ENCODE measurements around the gene ANO1. TPM values are rescaled to one million over a fixed set of nuclear protein-coding genes. Genes with fewer than 3 reads are reported as not detected.

ANO1 gene
- total RNA-seq, 4 donors from 2014 or later, result 6.8 to 72.6 (median 36.2) TPM

DNA sequence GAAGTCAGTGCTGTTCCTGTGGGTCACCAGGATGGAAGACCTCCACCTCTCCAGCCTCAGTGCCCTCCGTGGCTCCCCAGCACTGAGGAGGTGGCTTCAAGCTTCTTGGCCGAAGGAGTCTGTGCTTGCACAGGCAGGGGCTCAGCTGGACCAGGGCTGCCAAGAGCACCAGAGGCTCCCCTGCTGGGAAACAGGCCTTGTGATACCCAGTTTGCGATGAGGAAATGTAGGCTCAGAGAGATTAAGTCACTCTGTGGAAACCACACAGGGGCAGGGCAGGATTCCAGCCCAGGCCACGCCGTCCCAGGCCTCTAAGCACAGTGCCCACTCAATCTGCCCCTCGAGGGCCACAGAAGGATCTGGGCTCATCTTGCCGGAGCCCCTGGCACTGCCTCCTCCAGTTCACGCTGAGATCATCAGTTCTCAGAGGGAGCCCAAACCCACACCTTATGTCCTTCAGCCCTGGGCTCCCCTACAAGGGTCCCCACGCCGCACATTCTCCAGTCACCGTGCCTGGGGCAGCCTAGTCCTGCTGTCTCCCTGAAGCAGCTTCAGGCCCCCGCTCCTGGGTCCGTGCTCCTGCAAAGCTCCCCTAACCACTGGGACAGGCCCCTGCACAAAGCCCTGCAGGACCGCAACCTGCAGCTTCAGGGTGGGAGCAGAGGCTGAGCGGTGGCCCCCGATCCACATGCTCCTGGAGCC lies 21.6 kb downstream of the ANO1 start:
- no peak for DNase-seq
- intact Hi-C loops (cut with DNase I; ENCODE audit: low total_unique reads), result no loop called here
- Histone ChIP-seq H3K4me1 (peaks cover 0 to 26% of the 10 kb centered on the region in 2 donors), H3K9me3 (no peaks in the 10 kb centered on the region), H3K36me3 (no peaks in the 10 kb centered on the region), H3K4me3 (no peak overlapping the region), H3K27ac (peak overlapping the region in 1 of 2 donors; percentile 48), H3K27me3 (no peaks in the 10 kb centered on the region)
- TF ChIP-seq, protein P1, sequence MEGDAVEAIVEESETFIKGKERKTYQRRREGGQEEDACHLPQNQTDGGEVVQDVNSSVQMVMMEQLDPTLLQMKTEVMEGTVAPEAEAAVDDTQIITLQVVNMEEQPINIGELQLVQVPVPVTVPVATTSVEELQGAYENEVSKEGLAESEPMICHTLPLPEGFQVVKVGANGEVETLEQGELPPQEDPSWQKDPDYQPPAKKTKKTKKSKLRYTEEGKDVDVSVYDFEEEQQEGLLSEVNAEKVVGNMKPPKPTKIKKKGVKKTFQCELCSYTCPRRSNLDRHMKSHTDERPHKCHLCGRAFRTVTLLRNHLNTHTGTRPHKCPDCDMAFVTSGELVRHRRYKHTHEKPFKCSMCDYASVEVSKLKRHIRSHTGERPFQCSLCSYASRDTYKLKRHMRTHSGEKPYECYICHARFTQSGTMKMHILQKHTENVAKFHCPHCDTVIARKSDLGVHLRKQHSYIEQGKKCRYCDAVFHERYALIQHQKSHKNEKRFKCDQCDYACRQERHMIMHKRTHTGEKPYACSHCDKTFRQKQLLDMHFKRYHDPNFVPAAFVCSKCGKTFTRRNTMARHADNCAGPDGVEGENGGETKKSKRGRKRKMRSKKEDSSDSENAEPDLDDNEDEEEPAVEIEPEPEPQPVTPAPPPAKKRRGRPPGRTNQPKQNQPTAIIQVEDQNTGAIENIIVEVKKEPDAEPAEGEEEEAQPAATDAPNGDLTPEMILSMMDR (IDR thresholded peaks at IDR 0.05), result no peak
- TF ChIP-seq POLR2A (IDR thresholded peaks at IDR 0.05), result no peak

DNA sequence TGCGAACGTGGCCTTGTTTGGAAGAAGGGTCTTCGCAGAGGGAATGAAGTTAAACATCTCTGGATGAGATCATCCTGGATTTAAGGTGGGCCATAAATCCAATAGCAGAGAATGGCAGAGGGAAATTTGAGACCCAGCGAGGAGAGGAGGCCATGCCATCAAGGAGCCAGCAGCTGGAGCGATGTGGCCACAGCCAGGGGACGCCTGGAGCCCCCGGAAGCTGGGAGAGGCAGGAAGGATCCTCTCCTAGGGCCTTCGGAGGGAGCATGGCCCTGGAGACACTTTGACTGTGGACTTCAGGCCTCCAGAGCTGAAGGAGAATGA lies 22.1 kb downstream of the ANO1 start:
- no peaks in the 10 kb centered on the region for H3K9me3 ChIP-seq
- no peaks in the 10 kb centered on the region for H3K36me3 ChIP-seq
- TF ChIP-seq, protein P1 (IDR thresholded peaks at IDR 0.05), result no peak
- no peak for TF ChIP-seq POLR2A (IDR thresholded peaks at IDR 0.05)
- no peak for DNase-seq
- intact Hi-C loops (cut with DNase I; ENCODE audit: low total_unique reads), result no loop called here
- peaks cover 0 to 26% of the 10 kb centered on the region in 2 donors for H3K4me1 ChIP-seq
- H3K27me3 ChIP-seq, result no peaks in the 10 kb centered on the region
- peak overlapping the region in 1 of 2 donors; percentile 48 for H3K27ac ChIP-seq
- H3K4me3 ChIP-seq, result no peak overlapping the region

DNA sequence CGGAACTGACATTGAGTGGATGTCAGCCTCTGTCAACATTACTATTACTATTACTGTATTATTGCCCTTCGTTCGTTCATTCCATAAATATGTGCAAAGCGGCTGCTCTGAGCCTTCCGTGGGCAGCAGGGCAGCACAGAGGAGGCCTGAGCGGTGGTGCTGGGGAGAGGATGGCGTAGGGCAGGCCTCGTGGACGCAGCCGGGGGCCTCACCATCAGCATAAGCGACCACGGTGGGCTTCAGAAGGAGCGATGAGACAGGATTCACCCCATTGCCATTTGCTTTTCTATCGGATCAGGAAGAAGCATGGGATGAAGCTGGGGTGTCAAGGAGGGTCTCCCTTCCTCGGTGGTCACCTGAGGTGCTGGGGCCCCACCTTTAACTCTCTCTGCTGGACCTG lies 22.7 kb downstream of the ANO1 start:
- H3K9me3 ChIP-seq, result no peaks in the 10 kb centered on the region
- intact Hi-C loops (cut with DNase I; ENCODE audit: low total_unique reads), result no loop called here
- H3K27me3 ChIP-seq, result no peaks in the 10 kb centered on the region
- no peak overlapping the region for H3K4me3 ChIP-seq
- no peak for DNase-seq
- no peak for TF ChIP-seq POLR2A (IDR thresholded peaks at IDR 0.05)
- TF ChIP-seq, protein P1 (IDR thresholded peaks at IDR 0.05), result no peak
- no peaks in the 10 kb centered on the region for H3K36me3 ChIP-seq
- H3K27ac ChIP-seq, result no peak overlapping the region
- peaks cover 0 to 26% of the 10 kb centered on the region in 2 donors for H3K4me1 ChIP-seq

DNA sequence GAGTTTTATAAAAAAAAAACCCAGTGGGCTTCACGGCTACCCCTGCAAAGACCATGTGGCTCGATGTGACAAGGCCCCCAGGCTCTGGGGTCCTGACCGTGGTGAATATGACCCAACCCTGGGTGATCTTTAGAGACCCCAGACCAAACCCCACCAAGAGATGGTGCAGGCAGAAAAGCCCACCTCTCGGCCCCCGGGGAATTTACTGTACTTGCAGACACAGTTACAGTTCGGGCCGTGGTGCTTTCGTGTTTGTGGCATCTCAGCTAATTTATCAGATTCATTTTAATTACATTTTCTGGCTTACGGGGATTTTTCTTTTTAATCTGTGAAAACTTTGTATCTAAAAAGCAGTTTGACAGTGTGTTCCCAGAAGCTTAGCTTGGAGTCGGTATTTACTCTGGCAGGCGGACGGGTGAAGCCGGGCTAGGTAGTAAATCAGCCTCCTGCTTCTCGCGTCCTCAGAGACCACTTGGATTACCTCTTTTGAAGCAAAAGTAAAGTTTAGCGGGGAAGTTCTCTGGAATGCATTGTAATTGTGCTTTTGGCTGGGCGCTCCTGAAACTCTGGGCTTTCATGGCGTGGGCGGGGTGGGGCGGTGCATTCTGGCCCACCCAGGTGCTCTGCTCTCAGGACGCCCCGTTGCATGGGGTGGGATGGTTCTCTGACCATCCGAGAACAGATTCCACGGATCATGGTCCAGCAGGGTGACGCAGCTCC lies 25.3 kb downstream of the ANO1 start:
- Histone ChIP-seq H3K9me3 (no peaks in the 10 kb centered on the region), H3K4me1 (peaks cover 0 to 25% of the 10 kb centered on the region in 2 donors), H3K4me3 (no peak overlapping the region), H3K36me3 (no peaks in the 10 kb centered on the region), H3K27ac (peak overlapping the region; percentile 80 to 90), H3K27me3 (no peaks in the 10 kb centered on the region)
- TF ChIP-seq, protein P1 (IDR thresholded peaks at IDR 0.05), result no peak
- no peak for TF ChIP-seq POLR2A (IDR thresholded peaks at IDR 0.05)
- intact Hi-C loops (cut with DNase I; ENCODE audit: low total_unique reads), result no loop called here
- DNase-seq, result no peak

DNA sequence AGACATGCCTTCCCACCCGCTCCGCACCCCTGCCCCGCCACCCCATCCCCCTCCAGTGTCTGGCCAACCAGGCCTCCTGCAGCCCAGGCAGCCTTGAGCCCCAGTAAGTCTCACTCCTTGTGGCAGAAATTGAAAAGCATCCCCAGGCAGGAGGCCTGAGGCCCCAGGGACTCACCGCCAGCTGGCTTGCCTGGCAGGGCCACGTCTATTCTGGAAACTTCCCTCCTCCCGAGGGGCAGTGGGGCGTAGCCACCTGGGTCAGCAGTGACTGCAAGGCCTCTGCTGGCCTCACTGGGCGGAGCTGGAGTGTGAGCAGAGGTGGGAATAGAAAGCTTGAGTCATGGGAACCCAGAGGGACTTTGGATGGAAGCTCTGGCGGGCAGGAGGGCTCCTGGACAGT lies 26.3 kb downstream of the ANO1 start:
- H3K4me3 ChIP-seq, result no peak overlapping the region
- TF ChIP-seq, protein P1 (IDR thresholded peaks at IDR 0.05), result no peak
- TF ChIP-seq POLR2A (IDR thresholded peaks at IDR 0.05), result no peak
- DNase-seq, result peak in 1 of 2 donors; percentile 39
- intact Hi-C loops (cut with DNase I; ENCODE audit: low total_unique reads), result no loop called here
- H3K27ac ChIP-seq, result peak overlapping the region; percentile 80 to 90
- no peaks in the 10 kb centered on the region for H3K36me3 ChIP-seq
- no peaks in the 10 kb centered on the region for H3K9me3 ChIP-seq
- peaks cover 0 to 25% of the 10 kb centered on the region in 2 donors for H3K4me1 ChIP-seq
- no peaks in the 10 kb centered on the region for H3K27me3 ChIP-seq

All from uterus (tissue), 4 donors.